Measurements from ENCODE around the gene ASB6.

DNA sequence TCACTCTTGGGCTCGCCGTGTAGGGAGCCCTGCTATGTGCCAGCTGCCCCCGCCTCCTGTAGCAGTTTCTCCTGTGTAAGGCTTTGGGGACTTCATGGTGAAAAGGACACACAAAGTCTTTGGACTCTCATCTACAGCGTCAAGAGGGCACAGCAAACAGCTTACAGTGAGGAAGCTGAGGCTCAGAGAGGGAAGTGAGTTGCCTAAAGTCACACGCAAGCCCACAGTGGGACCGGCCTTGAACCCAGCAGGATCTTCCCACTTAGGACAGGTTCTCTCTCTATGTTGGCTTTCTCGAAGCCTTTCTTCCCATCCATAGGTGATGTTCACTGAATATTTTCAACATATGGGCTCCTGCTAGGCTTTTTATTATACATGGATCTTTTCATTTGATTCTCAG is 13.7 kb upstream of the ASB6 start:
- TF ChIP-seq EP300 (IDR thresholded peaks at IDR 0.05; ENCODE audit: low read depth) (no peak), POLR2AphosphoS5 (IDR thresholded peaks at IDR 0.05) (no peak), POLR2A (IDR thresholded peaks at IDR 0.05) (no peak)
- TF ChIP-seq, protein P1, sequence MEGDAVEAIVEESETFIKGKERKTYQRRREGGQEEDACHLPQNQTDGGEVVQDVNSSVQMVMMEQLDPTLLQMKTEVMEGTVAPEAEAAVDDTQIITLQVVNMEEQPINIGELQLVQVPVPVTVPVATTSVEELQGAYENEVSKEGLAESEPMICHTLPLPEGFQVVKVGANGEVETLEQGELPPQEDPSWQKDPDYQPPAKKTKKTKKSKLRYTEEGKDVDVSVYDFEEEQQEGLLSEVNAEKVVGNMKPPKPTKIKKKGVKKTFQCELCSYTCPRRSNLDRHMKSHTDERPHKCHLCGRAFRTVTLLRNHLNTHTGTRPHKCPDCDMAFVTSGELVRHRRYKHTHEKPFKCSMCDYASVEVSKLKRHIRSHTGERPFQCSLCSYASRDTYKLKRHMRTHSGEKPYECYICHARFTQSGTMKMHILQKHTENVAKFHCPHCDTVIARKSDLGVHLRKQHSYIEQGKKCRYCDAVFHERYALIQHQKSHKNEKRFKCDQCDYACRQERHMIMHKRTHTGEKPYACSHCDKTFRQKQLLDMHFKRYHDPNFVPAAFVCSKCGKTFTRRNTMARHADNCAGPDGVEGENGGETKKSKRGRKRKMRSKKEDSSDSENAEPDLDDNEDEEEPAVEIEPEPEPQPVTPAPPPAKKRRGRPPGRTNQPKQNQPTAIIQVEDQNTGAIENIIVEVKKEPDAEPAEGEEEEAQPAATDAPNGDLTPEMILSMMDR (IDR thresholded peaks at IDR 0.05) = no peak

All from transverse colon (tissue), 4 donors.